Caco-2 (cell line): ENCODE data around the gene WDR91. TPM values are rescaled to one million over a fixed set of nuclear protein-coding genes. Genes with fewer than 3 reads are reported as not detected.

ENCODE experiments used
- BruUV-seq: library from RNA; stranded (reverse); fragments of 400-500 nt; replicated peaks from 2 replicates; lab custom pipeline; 2021; lab: Mats Ljungman, UMichigan
- CTCF ChIA-PET: fragments of 300-600 bp; sonication (Branson Sonifier 250); formaldehyde crosslinking; loops from one replicate; lab custom pipeline; 2022; ENCODE audit warnings: antibody characterized with exemption; lab: Charles Lee
- POLR2A ChIA-PET: fragments of 300-600 bp; sonication (Branson Sonifier 250); formaldehyde crosslinking; loops from one replicate; lab custom pipeline; 2022; ENCODE audit warnings: antibody characterized with exemption; lab: Charles Lee
- DNase-seq, 2 experiments: peaks; one replicate each; pipeline versions ENCODE4 v3.0.0 to v3.0.0-alpha.2; 2020 to 2022
- H3K27me3 ChIP-seq: replicated peaks from 2 replicates; pipeline ENCODE4 v1.6.0; 2011; ENCODE audit warnings: low read length; ENCODE audit not compliant: control insufficient read depth, insufficient read depth
- H3K36me3 ChIP-seq: 2 replicates; pipeline ENCODE4 v1.5.1; 2011; ENCODE audit warnings: low read length; ENCODE audit not compliant: control insufficient read depth, insufficient read depth
- H3K4me1 ChIP-seq: fragments of 250-450 bp; sonication (Bioruptor Pico); 2 replicates; pipeline ENCODE4 v1.5.1; 2020; ENCODE audit warnings: mild to moderate bottlenecking
- H3K4me3 ChIP-seq: 2 replicates; pipeline ENCODE4 v1.5.1; 2011; ENCODE audit warnings: low read depth, mild to moderate bottlenecking, control low read depth, low read length
- H3K9me3 ChIP-seq: fragments of 250-450 bp; sonication (Bioruptor Pico); 2 replicates; pipeline ENCODE4 v1.5.1; 2020; ENCODE audit warnings: mild to moderate bottlenecking, moderate library complexity
- H3K27ac Mint-ChIP-seq: one replicate; pipeline ENCODE4 v1.8.0; 2022; ENCODE audit warnings: mixed read lengths; ENCODE audit not compliant: unreplicated experiment
- H3K27me3 Mint-ChIP-seq: one replicate; pipeline ENCODE4 v1.8.0; 2022; ENCODE audit warnings: mixed read lengths; ENCODE audit not compliant: insufficient read depth, unreplicated experiment
- H3K36me3 Mint-ChIP-seq: one replicate; pipeline ENCODE4 v1.8.0; 2022; ENCODE audit warnings: mild to moderate bottlenecking, mixed read lengths; ENCODE audit not compliant: insufficient read depth, unreplicated experiment
- H3K4me1 Mint-ChIP-seq: one replicate; pipeline ENCODE4 v1.8.0; 2022; ENCODE audit warnings: low read depth, mixed read lengths; ENCODE audit not compliant: unreplicated experiment
- H3K4me3 Mint-ChIP-seq: one replicate; pipeline ENCODE4 v1.8.0; 2022; ENCODE audit warnings: mild to moderate bottlenecking, moderate library complexity, mixed read lengths; ENCODE audit not compliant: unreplicated experiment
- H3K9me3 Mint-ChIP-seq: one replicate; pipeline ENCODE4 v1.8.0; 2022; ENCODE audit warnings: mixed read lengths; ENCODE audit not compliant: unreplicated experiment
- CTCF ChIP-seq, 2 experiments: fragments of 200-600 bp in 1 of 2; IDR thresholded peaks; 1 replicate in 1 of 2; 2 replicates in 1 of 2; pipeline versions ENCODE4 v1.5.1 to v1.8.0; 2011 to 2022; ENCODE audit warnings: antibody characterized with exemption in 1 of 2, control low read depth in 1 of 2, inconsistent platforms in 1 of 2, low read depth in 1 of 2, low read length in 1 of 2, mild to moderate bottlenecking in 1 of 2, moderate library complexity in 1 of 2; ENCODE audit not compliant: insufficient read depth in 1 of 2, severe bottlenecking in 1 of 2, unreplicated experiment in 1 of 2
- intact Hi-C: fragments of 100-400 bp; cut with micrococcal nuclease; formaldehyde crosslinking; loops from one replicate; pipeline ENCODE4 v1.10.0; 2022; ENCODE audit not compliant: unreplicated experiment
- total RNA-seq: library from RNA; stranded (reverse); gene quantifications from 2 replicates; pipeline ENCODE4 v1.2.3, GENCODE V29; 2022

WDR91 gene
- total RNA-seq, 1 experiment from 2014 or later: 12.6 TPM

- Histone ChIP-seq H3K4me3 (no peak overlapping the region), H3K9me3 (no peaks in the 10 kb centered on the region), H3K36me3 (peaks cover 2% of the 10 kb centered on the region; the same call in 1 of the 2 replicates), H3K27me3 (no peaks in the 10 kb centered on the region), H3K4me1 (no peaks in the 10 kb centered on the region)
- peaks cover 6% of the 10 kb centered on the region for H3K36me3 Mint-ChIP-seq
- H3K4me3 Mint-ChIP-seq: no peak overlapping the region
- no TSS peak for BruUV-seq
- DNase-seq: no peak
- intact Hi-C loops: no loop called here
- H3K27me3 Mint-ChIP-seq: no peaks in the 10 kb centered on the region
- CTCF ChIA-PET: no interaction called here
- TF ChIP-seq CTCF (IDR thresholded peaks at IDR 0.05; ENCODE audit: insufficient read depth in 1 of 2, low read depth in 1 of 2, low read length in 1 of 2, severe bottlenecking in 1 of 2, unreplicated experiment in 1 of 2): no peak
- H3K9me3 Mint-ChIP-seq: no peaks in the 10 kb centered on the region
- POLR2A ChIA-PET: no interaction called here
- no peak overlapping the region for H3K27ac Mint-ChIP-seq
- no peaks in the 10 kb centered on the region for H3K4me1 Mint-ChIP-seq
Observed at GRCh38 chr7:135190703-135191102, 20.6 kb downstream of the WDR91 start.

GRCh38 chr7:135189961-135190360 is 21.4 kb downstream of the WDR91 start:
- no peaks in the 10 kb centered on the region for H3K9me3 Mint-ChIP-seq
- Histone ChIP-seq H3K4me3 (no peak overlapping the region), H3K4me1 (no peaks in the 10 kb centered on the region), H3K9me3 (no peaks in the 10 kb centered on the region), H3K27me3 (no peaks in the 10 kb centered on the region), H3K36me3 (peaks cover 2% of the 10 kb centered on the region; the same call in 1 of the 2 replicates)
- no peak overlapping the region for H3K4me3 Mint-ChIP-seq
- H3K27me3 Mint-ChIP-seq: no peaks in the 10 kb centered on the region
- no peak for TF ChIP-seq CTCF (IDR thresholded peaks at IDR 0.05; ENCODE audit: insufficient read depth in 1 of 2, low read depth in 1 of 2, low read length in 1 of 2, severe bottlenecking in 1 of 2, unreplicated experiment in 1 of 2)
- no peak overlapping the region for H3K27ac Mint-ChIP-seq
- peaks cover 6% of the 10 kb centered on the region for H3K36me3 Mint-ChIP-seq
- intact Hi-C loops: no loop called here
- no peaks in the 10 kb centered on the region for H3K4me1 Mint-ChIP-seq
- DNase-seq: no peak
- POLR2A ChIA-PET: no interaction called here
- CTCF ChIA-PET: no interaction called here
- BruUV-seq: no TSS peak

GRCh38 chr7:135189221-135189662 is 22.1 kb downstream of the WDR91 start:
- Histone ChIP-seq H3K4me3 (no peak overlapping the region), H3K4me1 (no peaks in the 10 kb centered on the region), H3K9me3 (no peaks in the 10 kb centered on the region), H3K27me3 (no peaks in the 10 kb centered on the region), H3K36me3 (peaks cover 2% of the 10 kb centered on the region; the same call in 1 of the 2 replicates)
- POLR2A ChIA-PET: no interaction called here
- Mint-ChIP-seq H3K9me3 (peaks cover 1% of the 10 kb centered on the region), H3K27ac (no peak overlapping the region), H3K4me3 (no peak overlapping the region), H3K36me3 (peaks cover 6% of the 10 kb centered on the region), H3K4me1 (no peaks in the 10 kb centered on the region), H3K27me3 (no peaks in the 10 kb centered on the region)
- TF ChIP-seq CTCF (IDR thresholded peaks at IDR 0.05; ENCODE audit: insufficient read depth in 1 of 2, low read depth in 1 of 2, low read length in 1 of 2, severe bottlenecking in 1 of 2, unreplicated experiment in 1 of 2): no peak
- BruUV-seq: no TSS peak
- CTCF ChIA-PET: no interaction called here
- intact Hi-C loops: no loop called here
- no peak for DNase-seq
